ENCODE results near the gene PITPNC1. TPM values are rescaled to one million over a fixed set of nuclear protein-coding genes. Genes with fewer than 3 reads are reported as not detected.
"Not testable (repeated sequence)": the region's sequence is repeated elsewhere in the genome, so short reads cannot be mapped to it uniquely, and the experiment has no call there.

PITPNC1 gene
- total RNA-seq, 2 donors from 2014 or later: 12.5 to 18.1 TPM

GRCh38 chr17:67467500-67468455 lies 90.7 kb downstream of the PITPNC1 start:
- Histone ChIP-seq H3K9me3 (peaks cover 0 to 3% of the 10 kb centered on the region in 2 donors), H3K27ac (no peak overlapping the region), H3K4me3 (no peak overlapping the region), H3K27me3 (no peaks in the 10 kb centered on the region), H3K36me3 (no peaks in the 10 kb centered on the region), H3K4me1 (peaks cover 0 to 23% of the 10 kb centered on the region in 2 donors)
- no peak for DNase-seq (ENCODE audit: low spot score)
- no peak for TF ChIP-seq CTCF (IDR thresholded peaks at IDR 0.05)

DNA sequence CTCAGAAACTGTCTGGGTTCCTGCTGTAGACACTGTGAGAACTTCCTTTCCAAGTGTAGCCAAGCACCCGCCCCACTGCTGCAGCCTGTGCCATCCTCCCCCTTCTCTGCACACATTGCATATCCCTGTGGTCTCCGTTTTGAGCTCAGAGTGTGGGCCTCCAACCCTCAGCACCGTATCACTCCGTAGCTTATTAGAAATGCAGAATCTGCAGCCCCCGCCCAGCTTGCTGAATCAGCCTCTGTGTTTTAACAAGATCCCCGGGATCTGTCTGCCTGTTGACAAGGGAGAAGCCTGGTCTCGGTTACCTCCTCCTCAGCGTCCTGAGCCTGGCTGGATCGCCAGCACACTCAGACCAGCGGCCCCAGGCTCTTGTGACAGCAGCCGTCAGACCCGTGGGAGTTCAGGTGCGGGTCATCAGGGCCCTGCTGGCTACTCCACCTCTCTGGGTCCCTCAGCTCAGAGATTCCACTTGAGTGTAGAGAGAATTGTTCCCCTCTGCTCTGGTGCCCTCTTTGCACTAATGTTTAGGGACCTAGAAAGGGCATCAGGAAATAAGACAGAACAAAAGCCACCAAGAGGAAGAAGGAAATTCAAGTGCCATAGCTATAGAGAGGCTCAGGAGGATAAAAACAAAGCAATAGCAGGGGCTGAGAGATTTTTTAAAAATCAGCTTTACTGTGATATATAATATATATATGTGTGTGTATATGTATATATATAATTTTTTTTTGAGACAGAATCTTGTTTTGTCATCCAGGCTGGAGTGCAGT lies 92.3 kb downstream of the PITPNC1 start:
- TF ChIP-seq CTCF (IDR thresholded peaks at IDR 0.05): no peak
- H3K4me3 ChIP-seq: no peak overlapping the region
- peak overlapping the region; percentile 44 to 63 for H3K27ac ChIP-seq
- no peaks in the 10 kb centered on the region for H3K27me3 ChIP-seq
- peaks cover 0 to 3% of the 10 kb centered on the region in 2 donors for H3K9me3 ChIP-seq
- DNase-seq (ENCODE audit: low spot score): no peak
- H3K36me3 ChIP-seq: no peaks in the 10 kb centered on the region
- H3K4me1 ChIP-seq: peaks cover 0 to 34% of the 10 kb centered on the region in 2 donors

DNA sequence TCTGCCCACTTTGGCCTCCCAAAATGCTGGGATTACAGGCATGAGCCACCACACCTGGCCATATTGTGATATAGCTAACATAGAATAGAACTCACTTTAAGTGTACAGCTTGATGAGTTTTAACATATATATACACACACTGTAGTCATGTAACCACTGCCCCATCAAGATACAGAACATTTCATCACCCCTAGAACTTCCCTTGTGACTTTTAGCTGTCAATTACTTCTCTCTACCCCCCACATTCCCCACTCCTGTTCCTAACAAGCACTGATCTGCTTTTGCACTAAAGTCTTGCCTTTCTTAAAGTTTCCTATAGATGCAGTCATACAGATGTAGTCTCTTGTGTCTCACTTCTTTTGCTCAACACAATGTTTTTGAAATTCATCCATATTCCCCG lies 93.1 kb downstream of the PITPNC1 start:
- H3K9me3 ChIP-seq: peaks cover 0 to 3% of the 10 kb centered on the region in 2 donors
- no peaks in the 10 kb centered on the region for H3K36me3 ChIP-seq
- no peaks in the 10 kb centered on the region for H3K27me3 ChIP-seq
- no peak overlapping the region for H3K4me3 ChIP-seq
- peak overlapping the region in 1 of 2 donors; percentile 63 for H3K27ac ChIP-seq
- peaks cover 0 to 41% of the 10 kb centered on the region in 2 donors for H3K4me1 ChIP-seq
- TF ChIP-seq CTCF (IDR thresholded peaks at IDR 0.05): no peak
- DNase-seq (ENCODE audit: low spot score): no peak

- Histone ChIP-seq H3K4me3 (no peak overlapping the region), H3K4me1 (peaks cover 0 to 48% of the 10 kb centered on the region in 2 donors), H3K36me3 (no peaks in the 10 kb centered on the region), H3K9me3 (peaks cover 0 to 3% of the 10 kb centered on the region in 2 donors), H3K27me3 (no peaks in the 10 kb centered on the region), H3K27ac (no peak overlapping the region)
- no peak for DNase-seq (ENCODE audit: low spot score)
- TF ChIP-seq CTCF (IDR thresholded peaks at IDR 0.05): no peak
Observed at GRCh38 chr17:67471118-67471517, 94.0 kb downstream of the PITPNC1 start.

GRCh38 chr17:67472606-67473005 lies 95.5 kb downstream of the PITPNC1 start:
- not testable (repeated sequence) for H3K36me3 ChIP-seq; DNase-seq (ENCODE audit: low spot score)
- peak overlapping the region; percentile 71 to 74 for H3K27ac ChIP-seq

More at GRCh38 chr17:67472606-67473005, 95.5 kb downstream of the PITPNC1 start:
- H3K4me3 ChIP-seq, H3K27me3 ChIP-seq, H3K9me3 ChIP-seq: not testable (repeated sequence)
- H3K4me1 ChIP-seq: peaks cover 0 to 47% of the 10 kb centered on the region in 2 donors

All from right atrium auricular region (tissue), 2 donors.